T follicular helper cell (primary cell): Measurements from ENCODE around the gene CBR4.
A peak's percentile ranks its signal among the peaks of the same experiment; 100 is the strongest.

ENCODE experiments used
- DNase-seq: peaks from one replicate; pipeline ENCODE4 v3.0.0-alpha.2; 2020; ENCODE audit warnings: low read depth

The CBR4 gene

DNA sequence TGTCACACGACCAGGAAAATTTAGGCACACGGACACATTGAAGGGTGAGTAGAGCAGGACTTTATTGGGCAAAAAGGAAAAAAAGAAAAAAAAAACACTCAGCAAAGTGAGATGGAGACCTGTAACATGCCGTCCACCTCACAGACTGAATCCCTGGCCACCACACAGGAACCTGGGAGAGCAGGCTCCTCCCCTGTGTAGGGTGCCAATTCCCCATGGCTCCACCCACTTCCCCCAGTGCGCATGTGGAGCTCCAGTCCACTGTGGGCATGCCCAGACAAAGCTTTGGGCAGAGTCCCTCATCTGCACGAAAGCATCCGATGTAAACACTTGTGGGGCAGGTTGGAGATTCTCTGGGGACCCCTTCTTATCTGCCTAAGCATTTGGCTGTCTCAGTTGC lies 23.6 kb upstream of the CBR4 start:
- no peak for DNase-seq

DNA sequence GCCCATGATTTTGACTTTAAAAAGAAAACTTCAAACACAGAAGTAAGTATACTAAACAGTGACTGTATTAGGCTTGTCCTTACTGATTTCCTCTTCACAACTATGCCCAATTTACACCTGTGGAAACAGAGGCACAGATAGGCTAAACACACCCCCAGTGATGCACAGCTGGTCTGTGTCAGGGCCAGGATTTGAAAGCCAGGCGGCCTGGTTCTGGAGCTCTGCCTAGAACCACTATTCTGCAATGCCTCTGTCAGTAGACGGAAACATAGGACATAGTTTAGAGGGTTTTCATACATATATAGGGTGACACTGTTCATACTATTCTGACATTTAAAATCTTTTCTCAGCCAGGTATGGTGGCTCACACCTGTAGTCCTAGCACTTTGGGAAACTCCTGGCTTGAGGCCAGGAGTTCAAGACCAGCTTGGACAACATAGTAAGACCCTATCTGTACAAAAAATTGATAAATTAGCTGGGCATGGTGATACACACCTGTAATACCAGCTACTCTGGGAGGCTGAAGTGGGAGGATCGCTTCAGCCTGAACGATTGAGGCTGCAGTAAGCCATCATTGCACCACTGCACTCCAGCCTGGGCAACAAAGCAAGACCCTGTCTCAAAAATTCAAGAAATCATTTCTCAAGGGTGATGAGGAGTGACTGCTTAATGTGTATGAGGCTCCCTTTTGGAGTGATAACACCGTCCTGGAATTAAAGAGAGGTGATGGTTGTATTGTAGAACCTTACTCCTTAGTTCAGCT lies 23.0 kb upstream of the CBR4 start:
- no peak for DNase-seq

DNA sequence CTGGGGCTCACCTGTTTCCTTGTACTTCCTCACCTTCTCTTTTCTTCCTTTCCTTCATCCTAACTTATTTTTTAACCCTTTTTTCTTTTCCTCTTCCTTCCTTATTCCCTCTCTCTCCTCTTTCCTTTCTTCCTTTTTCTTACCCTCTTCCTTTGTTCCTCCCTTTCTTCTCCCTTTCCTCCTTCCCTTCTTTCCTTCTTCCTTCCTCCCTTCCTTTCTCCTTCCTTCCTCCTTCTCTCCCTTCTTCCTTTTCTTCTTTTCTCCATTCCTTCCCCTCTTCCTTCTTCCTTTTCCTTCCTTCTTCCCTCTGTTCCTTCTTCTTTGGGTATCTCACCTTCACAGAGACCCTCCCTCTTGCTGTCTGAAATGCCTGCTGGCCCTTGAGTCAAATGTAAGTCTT lies 22.1 kb upstream of the CBR4 start:
- no peak for DNase-seq

DNA sequence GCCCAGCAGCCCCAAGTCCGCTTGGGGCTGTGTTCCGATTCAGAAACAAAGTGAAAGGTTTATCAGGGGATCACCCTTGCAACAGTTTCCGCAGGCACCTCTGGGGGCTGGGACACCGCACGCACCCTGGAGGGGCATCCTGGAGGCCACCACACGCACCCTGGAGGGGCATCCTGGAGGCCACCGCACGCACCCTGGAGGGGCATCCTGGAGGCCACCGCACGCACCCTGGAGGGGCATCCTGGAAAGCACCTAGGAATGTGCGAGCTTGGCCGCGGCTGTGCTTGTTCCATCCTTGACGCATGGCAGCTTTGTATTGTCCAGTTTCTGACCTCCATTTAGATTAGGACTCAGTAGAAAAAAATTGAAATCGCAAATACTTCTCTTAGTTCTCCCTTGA lies 21.3 kb upstream of the CBR4 start:
- no peak for DNase-seq

DNA sequence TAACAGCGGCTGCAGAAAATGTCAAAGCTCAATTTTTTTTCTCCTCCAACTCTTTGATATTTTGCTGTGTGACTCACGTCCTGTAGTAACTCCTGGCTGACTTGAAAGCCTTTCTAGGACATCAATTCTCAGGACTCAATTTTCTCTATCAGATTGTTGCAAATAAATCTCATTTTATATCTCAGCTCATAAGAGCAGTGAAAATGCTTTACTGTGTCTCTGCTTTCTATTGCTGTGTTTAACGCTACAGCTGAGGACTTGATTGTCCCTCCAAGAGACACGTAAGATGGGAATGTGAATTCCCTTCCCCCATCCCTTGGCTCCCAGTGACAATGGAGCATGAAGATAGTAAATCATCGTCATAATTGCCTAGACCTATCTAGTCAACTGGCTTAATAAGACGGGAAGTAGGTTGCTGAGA lies 20.5 kb upstream of the CBR4 start:
- no peak for DNase-seq

DNA sequence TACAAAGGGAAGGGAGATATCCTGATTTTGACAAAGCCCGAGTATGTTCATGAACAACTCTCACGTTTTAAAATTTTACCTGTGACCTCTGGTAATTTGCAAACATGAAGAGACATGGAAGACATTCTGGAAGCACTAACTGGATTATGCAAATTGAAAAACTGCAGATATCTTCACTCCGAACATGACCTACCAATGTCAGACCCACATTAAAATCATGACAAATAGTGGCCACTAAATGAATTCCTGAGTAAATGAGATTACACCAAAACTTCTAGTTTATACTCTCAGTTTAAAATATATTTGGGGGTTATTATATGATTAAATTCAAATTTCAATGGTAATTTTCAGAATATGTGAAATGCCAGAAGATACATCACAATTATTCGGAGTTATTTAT lies 19.9 kb upstream of the CBR4 start:
- DNase-seq, result no peak

DNA sequence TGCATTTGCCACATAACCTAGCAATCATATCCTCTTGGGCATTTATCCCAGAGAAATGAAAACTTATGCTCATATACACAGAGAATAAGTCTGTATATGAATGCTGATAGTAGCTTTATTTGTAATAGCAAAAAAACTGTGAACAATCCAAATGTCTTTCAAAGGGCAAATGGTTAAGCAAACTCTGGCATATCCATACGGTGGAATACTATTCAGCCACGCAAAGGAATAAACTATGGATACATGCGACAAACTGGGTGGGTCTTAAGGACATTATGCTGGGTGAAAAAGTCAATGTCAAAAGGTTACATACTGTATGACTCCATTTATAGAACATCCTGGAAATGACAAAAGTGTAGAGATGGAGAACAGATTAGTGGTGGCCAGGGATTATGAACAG lies 17.6 kb upstream of the CBR4 start:
- DNase-seq, result no peak

DNA sequence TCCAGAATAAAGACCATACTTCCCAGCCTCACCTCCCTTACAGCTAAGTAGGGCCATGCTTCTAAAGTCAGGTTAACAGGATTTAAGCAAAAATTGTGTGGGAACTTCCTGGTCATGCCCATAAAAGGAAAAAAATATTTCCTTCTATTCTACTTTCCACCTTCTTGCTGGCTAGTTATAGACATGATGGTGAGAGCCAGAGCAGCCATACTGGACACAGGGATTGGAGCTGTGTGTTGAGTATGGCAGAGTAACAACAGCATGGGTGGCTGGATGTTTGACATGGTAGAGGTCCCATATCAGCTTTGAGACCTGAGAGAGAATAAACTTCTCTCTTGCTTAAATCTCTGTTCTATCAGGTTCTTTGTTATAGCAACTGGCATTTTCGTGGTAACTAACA lies 15.1 kb upstream of the CBR4 start:
- DNase-seq, result no peak

DNA sequence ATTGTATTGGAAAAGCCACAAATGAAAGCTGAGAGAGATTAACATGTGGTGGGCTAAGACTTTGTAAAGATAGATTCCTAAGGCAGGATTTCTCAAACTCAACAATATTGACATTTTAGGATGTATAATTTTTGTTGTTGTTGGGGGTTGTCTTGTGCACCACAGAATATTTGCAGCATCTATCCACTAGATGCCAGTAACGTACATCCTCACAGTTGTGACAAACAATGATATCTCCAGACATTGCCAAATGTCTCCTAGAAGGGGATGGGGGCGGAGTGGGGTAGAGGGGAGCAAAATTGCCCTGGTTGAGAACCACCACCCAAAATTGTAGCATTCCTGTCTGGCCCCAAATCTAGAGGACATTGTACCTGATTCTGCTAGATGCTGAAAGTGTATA lies 14.7 kb upstream of the CBR4 start:
- no peak for DNase-seq

DNA sequence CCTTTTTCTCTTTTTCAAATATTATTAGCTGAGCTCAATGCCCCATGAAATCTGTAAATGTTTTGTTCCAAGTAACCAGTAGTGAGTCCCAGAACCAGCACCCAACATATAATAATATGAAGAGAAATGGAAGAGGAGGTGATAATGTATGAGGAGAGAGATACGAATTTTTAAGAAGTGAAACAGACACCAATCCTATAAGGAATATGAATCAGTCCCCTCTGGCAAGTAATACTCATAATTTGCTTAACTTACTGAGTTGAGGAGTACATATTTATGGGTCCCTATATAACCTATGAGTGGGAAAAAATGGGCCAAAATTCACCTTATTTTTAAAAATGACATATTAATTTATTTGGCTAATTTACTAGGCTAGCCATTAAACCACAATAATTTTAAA lies 8.4 kb upstream of the CBR4 start:
- DNase-seq, result no peak

DNA sequence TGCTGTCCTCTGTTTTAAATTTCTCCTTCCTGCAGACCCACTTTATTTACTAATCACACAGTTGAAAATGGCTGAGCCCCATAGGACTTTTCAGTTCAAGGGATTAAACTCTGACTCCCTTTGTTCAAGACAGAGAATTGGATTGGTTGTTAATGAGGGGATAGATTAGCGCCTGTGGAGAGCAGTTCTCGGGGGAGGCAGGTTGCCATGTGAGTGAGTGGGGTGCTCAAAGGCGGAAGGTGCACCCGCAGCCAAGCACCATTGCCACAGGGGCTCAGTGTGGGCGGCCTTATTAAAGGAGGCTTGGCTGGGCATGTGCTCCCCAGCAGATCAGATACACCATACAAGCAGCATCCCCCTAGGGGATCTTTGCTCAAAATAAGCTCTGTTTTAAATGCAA lies 7.9 kb upstream of the CBR4 start:
- DNase-seq, result no peak

DNA sequence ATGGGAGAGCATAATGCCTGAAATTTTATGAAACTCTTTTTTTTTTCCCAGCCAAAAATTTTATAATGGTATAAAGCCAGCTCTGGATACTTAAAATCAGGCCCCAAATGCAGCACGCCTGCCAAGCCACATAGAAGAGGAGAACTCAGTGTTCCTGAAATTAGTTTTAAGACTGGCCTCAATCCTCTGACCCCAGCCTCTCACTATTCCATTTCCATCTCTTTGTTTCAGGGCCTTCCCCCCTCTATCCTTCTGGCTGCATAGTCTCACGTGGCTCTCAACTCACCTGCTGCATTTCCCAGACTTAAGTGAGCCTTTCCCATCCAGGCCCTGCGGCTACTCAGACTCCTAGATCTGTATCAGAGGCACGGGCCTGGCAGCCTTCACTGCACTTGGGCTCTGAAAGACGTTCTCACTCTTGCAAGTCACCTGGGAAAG lies 5.2 kb upstream of the CBR4 start:
- no peak for DNase-seq

DNA sequence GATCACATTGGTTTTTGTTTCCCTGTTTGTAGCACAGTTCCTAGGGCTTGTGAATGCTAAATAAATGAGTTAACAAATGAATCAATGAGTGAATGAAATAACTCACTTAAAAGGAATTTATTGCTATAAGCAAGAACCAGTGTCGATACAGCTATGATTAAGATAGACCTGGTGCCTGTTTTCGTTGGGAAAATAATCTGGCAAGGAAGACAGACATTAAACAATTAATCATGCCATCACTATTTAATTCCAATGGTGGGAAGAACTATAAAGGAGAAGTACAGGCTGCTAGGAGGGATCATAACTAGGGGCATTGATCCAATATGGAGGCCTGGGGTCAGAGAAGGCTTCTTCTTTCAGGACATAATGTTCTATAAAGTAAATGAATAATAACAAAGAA lies 4.5 kb upstream of the CBR4 start:
- DNase-seq, result no peak

DNA sequence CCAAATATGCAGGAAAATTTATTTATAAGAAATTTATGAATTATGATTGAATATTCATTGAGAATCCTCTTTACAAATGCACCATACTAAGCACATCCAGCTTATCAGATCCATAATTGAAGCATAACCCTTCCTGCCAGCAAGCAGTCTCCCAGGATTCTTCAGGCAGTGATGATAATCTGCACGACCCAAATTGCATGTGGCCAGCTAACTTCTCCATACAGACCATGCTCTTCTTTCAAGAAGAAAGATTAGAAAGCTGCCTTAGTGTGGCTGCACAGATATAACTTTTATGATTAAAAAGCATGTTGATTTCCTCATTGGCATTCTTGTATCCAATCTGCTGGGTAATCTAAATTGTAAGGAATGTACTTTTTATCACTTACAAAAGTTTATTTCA lies 3.3 kb upstream of the CBR4 start:
- DNase-seq, result no peak

DNA sequence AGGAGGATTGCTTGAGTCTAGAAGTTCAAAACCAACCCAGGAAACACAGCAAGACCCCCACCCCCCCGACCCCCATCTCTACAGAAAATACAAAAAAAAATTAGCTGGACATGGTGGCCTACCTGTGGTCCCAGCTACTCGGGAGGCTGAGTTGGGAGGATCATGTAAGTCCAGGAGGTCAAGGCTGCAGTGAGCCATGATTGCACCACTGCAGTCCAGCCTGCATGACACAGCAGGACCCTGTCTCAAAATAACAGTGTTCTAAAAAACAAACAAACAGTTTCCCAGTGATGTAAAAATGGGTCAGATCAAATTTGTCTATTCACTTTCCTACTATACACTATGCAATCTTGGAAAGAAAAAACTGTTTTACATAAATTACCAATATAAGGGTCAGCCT lies 2.0 kb upstream of the CBR4 start:
- no peak for DNase-seq

DNA sequence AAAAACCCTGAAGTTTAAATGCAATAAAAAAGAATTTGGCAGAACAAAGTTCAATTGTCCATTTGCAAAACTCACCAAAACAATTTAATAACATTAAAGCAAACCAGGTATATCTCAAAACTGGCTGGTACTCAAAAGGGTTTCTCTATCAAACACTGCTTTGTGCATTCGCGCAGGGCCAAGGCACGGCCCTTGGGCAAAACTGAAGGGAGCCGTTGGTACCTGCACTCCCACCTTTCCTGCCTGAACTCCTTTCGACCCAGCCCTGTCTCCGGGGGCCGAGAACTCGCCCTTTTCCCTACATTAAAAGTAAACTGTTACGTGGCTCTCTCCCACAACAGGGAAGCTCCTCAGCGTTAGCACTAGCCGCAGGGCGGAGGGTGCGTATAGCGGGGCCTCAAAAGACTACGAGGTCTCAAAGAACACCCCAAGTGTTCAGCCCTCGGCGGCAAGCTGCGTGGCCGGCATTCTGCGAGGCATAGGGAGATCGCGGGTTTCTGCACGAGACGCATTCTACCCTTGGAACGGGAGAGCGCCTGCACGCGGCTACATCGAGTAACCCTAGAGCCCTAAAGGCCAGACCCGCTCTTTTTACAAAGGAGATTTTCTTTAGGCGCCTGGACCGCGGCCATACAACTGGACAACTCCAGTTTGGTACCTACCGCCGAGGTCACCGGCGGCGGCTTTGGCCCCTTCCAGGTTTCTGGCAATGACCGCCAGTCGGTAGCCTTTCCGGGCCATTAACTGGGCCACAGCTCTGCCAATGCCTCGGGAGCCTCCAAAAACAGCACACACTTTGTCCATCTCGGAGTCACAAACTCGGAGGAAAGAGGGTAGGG lies 550 bp downstream of the CBR4 start:
- peak; percentile 32 for DNase-seq

DNA sequence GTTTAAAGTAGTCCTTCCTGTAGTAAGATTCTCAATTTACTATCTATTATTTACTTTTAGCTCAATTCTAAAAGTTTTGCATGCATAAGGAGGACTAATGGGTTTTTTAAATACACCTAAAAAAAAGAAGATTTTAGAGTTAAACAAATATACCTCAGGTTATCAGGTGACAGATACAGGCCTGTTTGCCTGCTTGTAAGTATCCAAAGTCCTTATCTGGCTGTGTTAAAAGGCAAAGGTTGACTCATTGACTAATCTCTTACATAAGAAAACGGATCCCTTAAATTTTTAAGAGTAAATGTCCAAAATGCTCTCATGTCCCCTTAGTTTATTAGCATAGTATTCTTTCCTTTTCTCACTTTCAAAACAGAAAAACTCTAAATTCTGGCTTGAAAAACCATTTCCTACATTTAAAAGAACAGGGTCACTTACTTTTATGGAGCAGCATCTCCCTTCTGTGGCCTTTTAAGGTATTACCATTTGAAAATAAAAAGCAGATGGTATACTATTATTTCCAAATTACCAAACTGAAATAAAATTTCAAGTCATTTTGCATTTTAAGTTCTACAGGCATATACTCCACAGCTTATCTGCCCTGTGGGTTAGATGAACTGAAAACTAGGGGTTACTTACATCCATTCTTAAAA lies 4.5 kb downstream of the CBR4 start:
- no peak for DNase-seq

DNA sequence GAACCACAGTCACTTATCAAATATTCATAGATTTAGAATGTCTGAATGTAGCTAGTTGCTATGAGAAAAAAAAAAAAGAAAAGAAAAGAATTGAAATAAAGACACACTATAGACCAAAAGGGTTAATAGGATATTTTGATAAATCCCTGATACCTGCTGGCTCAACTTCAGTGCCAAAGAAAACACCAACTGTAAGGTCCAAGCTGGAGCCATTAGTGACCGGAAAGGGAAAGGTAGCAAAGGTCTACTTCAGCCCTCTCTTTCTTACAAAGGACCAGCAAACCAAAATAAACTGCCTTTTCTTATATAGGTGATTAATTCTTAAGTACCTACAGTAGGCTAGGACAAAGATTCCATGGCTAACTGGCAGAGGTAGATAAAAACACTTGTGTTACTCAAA lies 9.7 kb downstream of the CBR4 start:
- DNase-seq, result no peak

DNA sequence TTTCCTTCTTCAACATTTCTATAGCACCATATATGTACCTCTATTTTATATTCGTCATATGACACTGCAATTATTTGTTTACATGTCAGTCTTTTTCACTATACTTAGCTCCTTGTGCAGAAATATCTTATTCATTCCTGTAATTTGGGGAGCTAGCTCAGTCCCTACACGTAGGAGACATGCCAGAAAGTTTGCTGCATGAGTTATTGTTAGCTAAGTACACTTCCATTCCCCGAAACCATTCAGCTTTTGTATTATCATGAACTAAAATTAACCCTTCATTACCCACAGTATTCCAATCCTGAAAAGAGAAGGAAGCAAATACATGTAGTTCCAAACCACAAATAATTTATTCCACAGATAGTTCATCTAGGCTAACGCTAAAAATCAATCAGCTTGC lies 10.2 kb downstream of the CBR4 start:
- DNase-seq, result no peak

DNA sequence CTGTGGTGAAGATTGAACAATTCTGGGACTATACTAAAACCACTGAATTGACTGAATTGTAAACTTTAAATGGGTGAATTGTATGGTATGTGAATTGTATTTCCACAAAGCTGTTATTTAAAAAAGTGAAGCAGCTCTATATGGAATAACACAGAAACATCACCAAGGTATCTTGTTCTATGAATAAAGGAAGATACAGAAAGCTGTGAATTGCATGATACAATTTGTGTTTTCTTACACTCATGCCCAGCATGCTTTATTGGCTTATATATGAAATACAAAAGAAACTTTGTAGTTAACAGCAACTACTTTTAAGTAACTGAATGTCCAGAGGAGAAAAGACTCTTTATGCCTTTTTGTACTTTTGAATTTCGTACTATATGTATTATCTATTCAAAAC lies 11.5 kb downstream of the CBR4 start:
- no peak for DNase-seq

DNA sequence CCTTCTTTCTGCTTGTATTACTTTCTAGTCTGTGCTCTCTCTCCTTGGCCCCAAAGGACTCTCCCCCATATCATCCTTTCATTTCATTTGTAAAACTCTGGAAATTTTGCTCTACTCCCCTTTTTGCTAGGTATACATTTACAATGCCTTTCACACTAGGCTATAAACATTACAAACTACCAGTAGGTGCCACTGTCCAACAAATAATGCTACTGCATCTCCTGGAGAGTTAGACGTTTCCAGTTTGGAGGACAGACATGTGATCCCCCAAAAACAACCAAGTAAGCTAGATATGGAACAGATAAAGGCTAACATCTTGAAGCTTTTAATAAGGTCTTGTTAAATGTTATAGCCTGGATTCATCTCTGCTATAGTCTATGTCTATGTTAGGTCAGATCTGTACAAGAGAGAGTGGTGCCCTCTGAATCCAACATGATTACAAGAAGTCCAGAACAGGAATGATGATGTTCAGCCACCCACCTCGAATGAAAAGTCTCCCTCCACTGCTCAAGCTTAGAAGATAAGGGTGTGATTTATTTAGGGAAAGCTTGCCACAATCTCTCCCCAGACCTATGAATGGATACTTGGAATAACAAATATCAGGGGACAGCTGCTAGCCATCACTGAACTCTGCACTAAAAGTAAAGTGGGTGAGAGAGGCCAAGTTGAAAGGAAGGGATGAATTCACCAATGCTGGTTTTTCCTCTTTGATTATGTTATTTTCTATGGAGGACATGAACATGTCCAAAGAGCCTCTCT lies 14.3 kb downstream of the CBR4 start:
- no peak for DNase-seq

DNA sequence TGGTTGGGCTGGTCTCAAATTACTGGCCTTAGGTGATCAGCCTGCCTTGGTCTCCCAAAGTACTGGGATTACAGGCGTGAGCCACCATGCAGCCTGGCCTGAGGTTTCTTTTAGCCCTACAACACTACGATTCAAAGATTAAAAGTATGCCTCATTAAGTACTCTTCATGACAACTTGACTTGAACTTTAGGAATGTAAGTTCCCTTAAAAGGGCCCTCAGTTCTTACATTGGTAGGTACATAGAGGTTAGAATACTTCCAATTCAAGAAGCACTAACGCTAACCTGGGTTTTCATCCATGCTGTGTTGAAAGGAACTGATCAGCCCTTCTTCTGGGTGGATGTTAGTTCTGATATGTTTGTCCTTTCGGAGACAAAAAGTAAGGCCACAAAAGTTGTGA lies 15.1 kb downstream of the CBR4 start:
- no peak for DNase-seq
